ENCODE data around the gene PRR5L. TPM values are rescaled to one million over a fixed set of nuclear protein-coding genes. Genes with fewer than 3 reads are reported as not detected.

PRR5L gene
- total and polyA plus RNA-seq, 2 donors (not counting 1 experiment from before 2014, with no cell fraction given) = 4.0 to 5.9 TPM

DNA sequence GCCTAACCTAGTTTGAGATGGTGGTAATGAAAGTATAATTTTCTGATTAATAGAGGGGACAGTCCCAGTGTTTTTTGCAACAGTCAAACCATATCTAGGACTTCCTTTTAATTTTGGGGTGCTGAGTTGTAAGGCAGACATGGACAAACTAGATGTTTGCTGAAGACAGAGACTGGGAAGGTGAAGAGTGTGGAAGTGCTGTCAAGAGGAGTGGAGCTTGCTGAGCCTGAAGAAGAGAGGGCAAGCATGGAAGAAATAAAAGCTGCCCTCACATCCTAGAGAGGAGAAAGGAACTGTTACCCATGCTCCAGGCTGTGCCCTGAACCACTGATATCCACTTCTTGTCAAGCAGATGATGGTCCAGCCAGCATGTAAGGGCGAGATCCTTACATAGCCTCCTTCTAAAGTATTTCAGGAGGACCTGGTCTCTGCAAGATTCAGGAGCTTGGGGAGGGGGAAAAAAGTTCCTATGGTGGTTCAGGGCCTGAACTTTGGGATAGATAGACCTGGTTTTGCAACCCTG lies 51.4 kb downstream of the PRR5L start:
- TF ChIP-seq EZH2 (IDR thresholded peaks at IDR 0.05; ENCODE audit: borderline replicate concordance, insufficient read depth, low read depth, low read length, poor library complexity, severe bottlenecking) = no peak
- TF ChIP-seq, protein P1, sequence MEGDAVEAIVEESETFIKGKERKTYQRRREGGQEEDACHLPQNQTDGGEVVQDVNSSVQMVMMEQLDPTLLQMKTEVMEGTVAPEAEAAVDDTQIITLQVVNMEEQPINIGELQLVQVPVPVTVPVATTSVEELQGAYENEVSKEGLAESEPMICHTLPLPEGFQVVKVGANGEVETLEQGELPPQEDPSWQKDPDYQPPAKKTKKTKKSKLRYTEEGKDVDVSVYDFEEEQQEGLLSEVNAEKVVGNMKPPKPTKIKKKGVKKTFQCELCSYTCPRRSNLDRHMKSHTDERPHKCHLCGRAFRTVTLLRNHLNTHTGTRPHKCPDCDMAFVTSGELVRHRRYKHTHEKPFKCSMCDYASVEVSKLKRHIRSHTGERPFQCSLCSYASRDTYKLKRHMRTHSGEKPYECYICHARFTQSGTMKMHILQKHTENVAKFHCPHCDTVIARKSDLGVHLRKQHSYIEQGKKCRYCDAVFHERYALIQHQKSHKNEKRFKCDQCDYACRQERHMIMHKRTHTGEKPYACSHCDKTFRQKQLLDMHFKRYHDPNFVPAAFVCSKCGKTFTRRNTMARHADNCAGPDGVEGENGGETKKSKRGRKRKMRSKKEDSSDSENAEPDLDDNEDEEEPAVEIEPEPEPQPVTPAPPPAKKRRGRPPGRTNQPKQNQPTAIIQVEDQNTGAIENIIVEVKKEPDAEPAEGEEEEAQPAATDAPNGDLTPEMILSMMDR (IDR thresholded peaks at IDR 0.05) = no peak
- CTCF ChIA-PET = interaction anchor here (1.3 kb wide), 1 partner anchor 40 kb away, joined by 3 read pairs; no protein-coding TSS in a partner anchor
- H3K4me3 Mint-ChIP-seq = no peak overlapping the region
- Histone ChIP-seq H3K9me3 (ENCODE audit: control extremely low read depth in 1 of 3, control insufficient read depth in 2 of 3, insufficient read depth in 1 of 3, low read length in 2 of 3) (no peaks in the 10 kb centered on the region), H3K4me3 (ENCODE audit: control extremely low read depth in 1 of 5, extremely low read depth in 1 of 5, insufficient read depth in 1 of 5, low read depth in 2 of 5, low read length in 4 of 5) (no peak overlapping the region), H3K36me3 (replicated peaks in 1 of 2; ENCODE audit: control extremely low read depth in 1 of 2, control insufficient read depth in 1 of 2, extremely low read depth in 1 of 2, insufficient read depth in 2 of 2, low read length in 1 of 2) (no peaks in the 10 kb centered on the region), H3K27me3 (replicated peaks in 1 of 4; ENCODE audit: control extremely low read depth in 1 of 4, control insufficient read depth in 3 of 4, insufficient read depth in 4 of 4, low read length in 3 of 4) (peaks cover 0 to 5% (median 2%) of the 10 kb centered on the region in 4 experiments), H3K9ac (ENCODE audit: low read length) (no peak overlapping the region), H3K4me2 (replicated peaks; ENCODE audit: low read depth, low read length, poor library complexity, severe bottlenecking) (no peak overlapping the region), H4K20me1 (ENCODE audit: control insufficient read depth, insufficient read depth, low read length, poor library complexity, severe bottlenecking) (no peaks in the 10 kb centered on the region), H3K79me2 (ENCODE audit: control insufficient read depth, insufficient read depth, low read length) (no peaks in the 10 kb centered on the region), H3K4me1 (ENCODE audit: control insufficient read depth in 2 of 2, insufficient read depth in 2 of 2, low read length in 2 of 2) (no peaks in the 10 kb centered on the region), H2AFZ (ENCODE audit: insufficient read depth, low read depth, low read length, poor library complexity, severe bottlenecking) (no peak overlapping the region), H3K27ac (ENCODE audit: low read length in 2 of 2) (no peak overlapping the region)
- peaks cover 2% of the 10 kb centered on the region for H3K4me1 Mint-ChIP-seq
- ATAC-seq (ENCODE audit: low read depth) = no peak
- POLR2A ChIA-PET = no interaction called here
- no CpG with 5 or more reads among the region's 1 CpG for WGBS (ENCODE audit: insufficient coverage)
- no peak overlapping the region for H3K27ac Mint-ChIP-seq
- peaks cover 15% of the 10 kb centered on the region for H3K27me3 Mint-ChIP-seq
- intact Hi-C loops (cut with micrococcal nuclease) = no loop called here
- no peak for DNase-seq
- no peaks in the 10 kb centered on the region for H3K9me3 Mint-ChIP-seq (ENCODE audit: insufficient read depth)

DNA sequence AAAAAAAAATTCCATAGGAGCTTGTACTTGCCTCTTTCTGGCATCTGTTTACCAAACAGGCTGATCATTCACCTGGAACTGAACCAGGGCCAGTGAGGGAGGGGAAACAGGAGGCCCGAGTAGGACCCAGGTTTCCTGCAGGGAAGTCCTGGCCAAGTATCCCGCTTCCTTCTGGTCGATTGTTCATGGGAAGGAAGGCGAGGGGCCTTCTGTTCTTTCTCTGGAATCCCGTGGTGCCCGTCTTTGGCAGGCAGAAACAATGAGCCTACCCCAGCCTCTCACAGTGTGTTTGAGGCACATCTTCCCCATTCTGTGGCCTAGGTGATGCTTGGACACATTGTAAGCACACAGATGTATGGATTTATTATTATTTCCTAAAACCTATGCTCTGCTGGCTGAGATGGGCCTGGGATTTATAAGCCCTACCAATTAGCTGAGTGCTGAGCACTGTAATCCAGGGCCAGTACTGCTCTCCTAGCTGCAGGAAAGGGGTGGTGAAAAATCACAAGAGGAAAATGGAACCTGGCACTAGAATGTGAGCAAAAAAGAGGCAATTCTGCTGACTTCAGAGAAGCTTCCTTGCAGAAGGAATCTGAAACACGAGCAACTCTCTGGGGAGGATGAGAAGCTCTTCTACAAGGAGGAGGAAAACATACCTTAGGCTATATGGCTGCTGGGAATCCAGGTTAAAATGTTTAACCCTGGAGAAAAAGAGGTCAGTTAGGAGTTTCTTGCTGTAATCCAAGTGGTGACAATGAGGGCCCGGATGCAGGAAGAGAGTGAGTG lies 53.5 kb downstream of the PRR5L start:
- POLR2A ChIA-PET = no interaction called here
- Mint-ChIP-seq H3K4me1 (peaks cover 12% of the 10 kb centered on the region), H3K4me3 (no peak overlapping the region), H3K9me3 (ENCODE audit: insufficient read depth) (no peaks in the 10 kb centered on the region), H3K27ac (no peak overlapping the region), H3K27me3 (peaks cover 5% of the 10 kb centered on the region)
- Histone ChIP-seq H3K4me2 (replicated peaks; ENCODE audit: low read depth, low read length, poor library complexity, severe bottlenecking) (no peak overlapping the region), H2AFZ (ENCODE audit: insufficient read depth, low read depth, low read length, poor library complexity, severe bottlenecking) (no peak overlapping the region), H3K36me3 (replicated peaks in 1 of 2; ENCODE audit: control extremely low read depth in 1 of 2, control insufficient read depth in 1 of 2, extremely low read depth in 1 of 2, insufficient read depth in 2 of 2, low read length in 1 of 2) (no peaks in the 10 kb centered on the region), H3K79me2 (ENCODE audit: control insufficient read depth, insufficient read depth, low read length) (no peaks in the 10 kb centered on the region), H3K27ac (ENCODE audit: low read length in 2 of 2) (no peak overlapping the region), H3K4me3 (ENCODE audit: control extremely low read depth in 1 of 5, extremely low read depth in 1 of 5, insufficient read depth in 1 of 5, low read depth in 2 of 5, low read length in 4 of 5) (no peak overlapping the region), H3K27me3 (replicated peaks in 1 of 4; ENCODE audit: control extremely low read depth in 1 of 4, control insufficient read depth in 3 of 4, insufficient read depth in 4 of 4, low read length in 3 of 4) (peaks cover 0 to 5% (median 0%) of the 10 kb centered on the region in 4 experiments), H3K9ac (ENCODE audit: low read length) (no peak overlapping the region), H3K4me1 (ENCODE audit: control insufficient read depth in 2 of 2, insufficient read depth in 2 of 2, low read length in 2 of 2) (peaks cover 9 to 10% of the 10 kb centered on the region in 2 donors), H3K9me3 (ENCODE audit: control extremely low read depth in 1 of 3, control insufficient read depth in 2 of 3, insufficient read depth in 1 of 3, low read length in 2 of 3) (no peaks in the 10 kb centered on the region), H4K20me1 (ENCODE audit: control insufficient read depth, insufficient read depth, low read length, poor library complexity, severe bottlenecking) (no peaks in the 10 kb centered on the region)
- intact Hi-C loops (cut with micrococcal nuclease) = no loop called here
- CTCF ChIA-PET = interaction anchor here (1.5 kb wide), 1 partner anchor 129 kb away, joined by 4 read pairs; no protein-coding TSS in a partner anchor
- DNase-seq = no peak
- 71% methylated on average over 3 of the region's 8 CpGs for WGBS (ENCODE audit: insufficient coverage)
- ATAC-seq (ENCODE audit: low read depth) = no peak
- TF ChIP-seq, protein P1 (IDR thresholded peaks at IDR 0.05) = no peak
- TF ChIP-seq EZH2 (IDR thresholded peaks at IDR 0.05; ENCODE audit: borderline replicate concordance, insufficient read depth, low read depth, low read length, poor library complexity, severe bottlenecking) = no peak
